Central memory CD4-positive, alpha-beta T cell (primary cell): Measurements from ENCODE around the gene MAN1C1.

ENCODE experiments used
- DNase-seq: peaks from one replicate; pipeline ENCODE4 v3.0.0; 2022

MAN1C1 gene

GRCh38 chr1:25743164-25744139, 126.9 kb downstream of the MAN1C1 start:
- DNase-seq, result no peak

- no peak for DNase-seq
Observed at GRCh38 chr1:25744140-25744581, 127.6 kb downstream of the MAN1C1 start.

GRCh38 chr1:25744636-25745425, 128.2 kb downstream of the MAN1C1 start:
- DNase-seq, result no peak

GRCh38 chr1:25746299-25747045, 129.9 kb downstream of the MAN1C1 start:
- no peak for DNase-seq

GRCh38 chr1:25747046-25747719, 130.6 kb downstream of the MAN1C1 start:
- no peak for DNase-seq

- DNase-seq, result no peak
Observed at GRCh38 chr1:25748531-25749205, 132.1 kb downstream of the MAN1C1 start.

GRCh38 chr1:25750923-25751605, 134.5 kb downstream of the MAN1C1 start:
- DNase-seq, result no peak

- DNase-seq, result no peak
Observed at GRCh38 chr1:25754470-25755181, 138.0 kb downstream of the MAN1C1 start.

GRCh38 chr1:25755475-25756125, 139.0 kb downstream of the MAN1C1 start:
- no peak for DNase-seq

GRCh38 chr1:25756215-25756614, 139.6 kb downstream of the MAN1C1 start:
- DNase-seq, result no peak

- DNase-seq, result no peak
Observed at GRCh38 chr1:25757151-25757845, 140.7 kb downstream of the MAN1C1 start.

- DNase-seq, result no peak
Observed at GRCh38 chr1:25757846-25758185, 141.2 kb downstream of the MAN1C1 start.

GRCh38 chr1:25758466-25759070, 142.0 kb downstream of the MAN1C1 start:
- no peak for DNase-seq

GRCh38 chr1:25760122-25760719, 143.6 kb downstream of the MAN1C1 start:
- DNase-seq, result no peak

GRCh38 chr1:25760871-25761270, 144.3 kb downstream of the MAN1C1 start:
- DNase-seq, result no peak

- DNase-seq, result no peak
Observed at GRCh38 chr1:25763493-25763892, 146.9 kb downstream of the MAN1C1 start.

GRCh38 chr1:25765136-25765922, 148.7 kb downstream of the MAN1C1 start:
- no peak for DNase-seq
